ENCODE measurements around the gene BCAS3. TPM values are rescaled to one million over a fixed set of nuclear protein-coding genes. Genes with fewer than 3 reads are reported as not detected.
A peak's percentile ranks its signal among the peaks of the same experiment; 100 is the strongest.

The BCAS3 gene
- total RNA-seq, 2 donors from 2014 or later = 28.0 to 37.7 TPM

- Mint-ChIP-seq H3K4me3 (no peak overlapping the region), H3K4me1 (peaks cover 15% of the 10 kb centered on the region), H3K36me3 (ENCODE audit: low read depth) (no peaks in the 10 kb centered on the region), H3K27ac (no peak overlapping the region), H3K9me3 (no peaks in the 10 kb centered on the region), H3K27me3 (ENCODE audit: insufficient read depth) (peaks cover 11% of the 10 kb centered on the region)
- Histone ChIP-seq H3K4me3 (ENCODE audit: low read length) (no peak overlapping the region), H3K4me1 (ENCODE audit: control insufficient read depth, insufficient read depth, low read length) (no peaks in the 10 kb centered on the region), H3K36me3 (ENCODE audit: control insufficient read depth, insufficient read depth, low read length) (no peaks in the 10 kb centered on the region), H3K27me3 (ENCODE audit: control insufficient read depth, insufficient read depth, low read length, poor library complexity, severe bottlenecking) (no peaks in the 10 kb centered on the region), H3K27ac (ENCODE audit: low read depth, low read length) (no peak overlapping the region), H3K9me3 (ENCODE audit: control insufficient read depth, low read length) (no peaks in the 10 kb centered on the region), H3K9ac (ENCODE audit: extremely low read depth, low read length, poor library complexity, severe bottlenecking) (no peak overlapping the region)
- WGBS, 2 experiments (ENCODE audit: insufficient coverage in 1 of 2, insufficient read length in 1 of 2) = 96 to 100% methylated on average over 1 to 2 of the region's 2 CpGs
- TF ChIP-seq CTCF (conservative IDR thresholded peaks at IDR 0.05) = no peak
- no peak for DNase-seq
These were observed 628.4 kb downstream of the BCAS3 start for GRCh38 chr17:61306003-61306402.

- no peaks in the 10 kb centered on the region for H3K27me3 ChIP-seq (ENCODE audit: control insufficient read depth, insufficient read depth, low read length, poor library complexity, severe bottlenecking)
- Mint-ChIP-seq H3K4me3 (no peak overlapping the region), H3K27me3 (ENCODE audit: insufficient read depth) (peaks cover 11% of the 10 kb centered on the region), H3K4me1 (peaks cover 15% of the 10 kb centered on the region), H3K9me3 (no peaks in the 10 kb centered on the region), H3K27ac (peak overlapping the region; percentile 74), H3K36me3 (ENCODE audit: low read depth) (no peaks in the 10 kb centered on the region)
- TF ChIP-seq CTCF (conservative IDR thresholded peaks at IDR 0.05) = peak; percentile 49
- no peaks in the 10 kb centered on the region for H3K4me1 ChIP-seq (ENCODE audit: control insufficient read depth, insufficient read depth, low read length)
- peak; percentile 58 for DNase-seq
- H3K36me3 ChIP-seq (ENCODE audit: control insufficient read depth, insufficient read depth, low read length) = no peaks in the 10 kb centered on the region
- no peak overlapping the region for H3K9ac ChIP-seq (ENCODE audit: extremely low read depth, low read length, poor library complexity, severe bottlenecking)
- H3K4me3 ChIP-seq (ENCODE audit: low read length) = no peak overlapping the region
- no peaks in the 10 kb centered on the region for H3K9me3 ChIP-seq (ENCODE audit: control insufficient read depth, low read length)
- WGBS, 2 experiments (ENCODE audit: insufficient coverage in 1 of 2, insufficient read length in 1 of 2) = 74 to 81% methylated on average over 9 of the region's 11 CpGs
- H3K27ac ChIP-seq (ENCODE audit: low read depth, low read length) = no peak overlapping the region
These were observed 630.5 kb downstream of the BCAS3 start for GRCh38 chr17:61307905-61308886.

GRCh38 chr17:61309362-61310256 lies 632.0 kb downstream of the BCAS3 start:
- Mint-ChIP-seq H3K9me3 (no peaks in the 10 kb centered on the region), H3K27ac (no peak overlapping the region), H3K4me3 (no peak overlapping the region), H3K27me3 (ENCODE audit: insufficient read depth) (peaks cover 10% of the 10 kb centered on the region), H3K36me3 (ENCODE audit: low read depth) (no peaks in the 10 kb centered on the region), H3K4me1 (peaks cover 19% of the 10 kb centered on the region)
- WGBS, 2 experiments (ENCODE audit: insufficient coverage in 1 of 2, insufficient read length in 1 of 2) = 95 to 96% methylated on average over 10 to 13 of the region's 13 CpGs
- H3K4me1 ChIP-seq (ENCODE audit: control insufficient read depth, insufficient read depth, low read length) = no peaks in the 10 kb centered on the region
- H3K9me3 ChIP-seq (ENCODE audit: control insufficient read depth, low read length) = no peaks in the 10 kb centered on the region
- H3K27me3 ChIP-seq (ENCODE audit: control insufficient read depth, insufficient read depth, low read length, poor library complexity, severe bottlenecking) = no peaks in the 10 kb centered on the region
- peak; percentile 43 for DNase-seq
- H3K36me3 ChIP-seq (ENCODE audit: control insufficient read depth, insufficient read depth, low read length) = no peaks in the 10 kb centered on the region
- TF ChIP-seq CTCF (conservative IDR thresholded peaks at IDR 0.05) = no peak
- no peak overlapping the region for H3K27ac ChIP-seq (ENCODE audit: low read depth, low read length)
- no peak overlapping the region for H3K4me3 ChIP-seq (ENCODE audit: low read length)
- no peak overlapping the region for H3K9ac ChIP-seq (ENCODE audit: extremely low read depth, low read length, poor library complexity, severe bottlenecking)
